PFSK-1 (cell line): ENCODE results near the gene COL9A2.

Source experiments
- POLR2AphosphoS5 ChIP-seq: IDR thresholded peaks from 2 replicates; pipeline ENCODE4 v1.6.1; 2012; ENCODE audit warnings: low read depth, mild to moderate bottlenecking, control low read depth, low read length, moderate library complexity
- REST ChIP-seq, 2 experiments: IDR thresholded peaks; 2 replicates each; pipeline versions ENCODE4 v1.6.1 to v1.8.0; 2011 to 2012; ENCODE audit warnings: low read depth in 2 of 2, low read length in 2 of 2, control low read depth in 1 of 2, inconsistent platforms in 1 of 2, mild to moderate bottlenecking in 1 of 2, moderate library complexity in 1 of 2; ENCODE audit not compliant: insufficient read depth in 1 of 2
- SIN3A ChIP-seq: IDR thresholded peaks from 2 replicates; pipeline ENCODE4 v1.6.1; 2012; ENCODE audit warnings: mild to moderate bottlenecking, low read length, moderate library complexity, borderline replicate concordance; ENCODE audit not compliant: insufficient read depth
- TAF1 ChIP-seq: IDR thresholded peaks from 2 replicates; pipeline ENCODE4 v1.6.1; 2012; ENCODE audit warnings: low read length, control low read depth, borderline replicate concordance; ENCODE audit not compliant: insufficient read depth

GRCh38 chr1:40257688-40258444 is 59.2 kb downstream of the COL9A2 start, which contains the start of gene ZMPSTE24:
- TF ChIP-seq TAF1 (peak; percentile 91), POLR2AphosphoS5 (peak; percentile 87), REST (IDR thresholded peaks at IDR 0.05; ENCODE audit: insufficient read depth in 1 of 2, low read depth in 2 of 2, low read length in 2 of 2) (peak; percentile 46 to 59; a peak in 2 of 4 replicates), SIN3A (peak; percentile 89; the same call in 1 of the 2 replicates)
